Peyer's patch (tissue), 4 donors: ENCODE data around the gene LIMS1.

Source experiments
- CTCF ChIP-seq, 6 experiments: fragments of 450-650 bp in 4 of 6; fragments of 200-600 bp in 2 of 6; sonication (generic) in 1 of 6; IDR thresholded peaks; one replicate each; pipeline ENCODE4 v1.5.1; 2017 to 2019; ENCODE audit warnings: antibody characterized with exemption in 6 of 6, mild to moderate bottlenecking in 3 of 6, moderate library complexity in 1 of 6
- POLR2A ChIP-seq, 2 donors: fragments of 450-650 bp; IDR thresholded peaks; one replicate each; pipeline ENCODE4 v1.5.1; 2017; ENCODE audit warnings: antibody characterized with exemption in 2 of 2, mild to moderate bottlenecking in 2 of 2, moderate library complexity in 2 of 2

DNA sequence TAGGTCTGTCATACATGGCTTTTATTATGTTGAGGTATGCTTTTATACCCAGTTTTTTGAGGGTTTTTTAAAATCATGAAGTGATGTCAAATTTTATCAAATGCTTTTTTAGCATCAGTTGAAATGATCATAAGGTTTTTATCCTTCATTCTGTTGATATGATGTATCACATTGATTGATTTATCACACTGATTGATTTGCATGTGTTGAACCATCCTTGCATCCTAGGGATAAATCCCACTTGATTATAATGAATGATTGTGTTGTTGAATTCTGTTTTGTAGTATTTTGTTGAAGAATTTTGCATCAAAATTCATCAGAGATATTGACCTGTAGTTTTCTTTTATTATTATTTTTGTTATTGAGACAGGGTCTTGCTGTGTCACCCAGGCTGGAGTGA is 68.2 kb downstream of the LIMS1 start:
- TF ChIP-seq POLR2A (IDR thresholded peaks at IDR 0.05): no peak
- TF ChIP-seq CTCF (IDR thresholded peaks at IDR 0.05): no peak
